ENCODE data around the gene SLC44A1. TPM values are rescaled to one million over a fixed set of nuclear protein-coding genes. Genes with fewer than 3 reads are reported as not detected.

The SLC44A1 gene
- total and polyA plus RNA-seq, 10 of the 15 experiments (the other 5 are each of a cell fraction or from before 2014, with no cell fraction given), result 2.4 to 21.2 (median 12.4) TPM

DNA sequence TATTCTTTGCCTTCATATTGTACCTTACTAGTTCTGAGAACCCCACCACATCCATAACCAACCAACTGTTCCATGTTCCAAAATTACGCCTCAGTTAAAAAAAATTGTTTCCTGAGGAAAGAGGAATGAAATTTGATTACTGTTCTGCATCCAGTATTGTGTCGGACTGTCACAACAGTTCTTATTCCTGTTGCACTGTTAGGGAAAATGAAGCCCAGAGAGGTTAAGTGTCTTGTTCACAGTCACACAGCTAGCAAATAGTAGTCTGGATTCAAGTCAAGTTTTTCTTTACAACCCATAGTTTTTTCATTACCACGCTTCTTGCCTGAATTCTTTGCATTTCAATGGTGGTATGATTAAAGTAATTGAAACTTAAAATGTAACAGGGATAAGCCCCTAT, 207.7 kb downstream of the SLC44A1 start:
- TF ChIP-seq CREB1 (IDR thresholded peaks at IDR 0.05; ENCODE audit: low read depth), result no peak
- TF ChIP-seq RB1 (IDR thresholded peaks at IDR 0.05; ENCODE audit: borderline replicate concordance), result no peak
- TF ChIP-seq CHD2 (IDR thresholded peaks at IDR 0.05; ENCODE audit: borderline replicate concordance, low read depth, low read length), result no peak
- no peak for TF ChIP-seq POLR2AphosphoS2 (IDR thresholded peaks at IDR 0.05; ENCODE audit: low read depth, low read length)
- TF ChIP-seq ATF7 (IDR thresholded peaks at IDR 0.05; ENCODE audit: low read depth), result no peak
- no peak for TF ChIP-seq YY1 (IDR thresholded peaks at IDR 0.05; ENCODE audit: low read depth, low read length)
- TF ChIP-seq CBX5 (IDR thresholded peaks at IDR 0.05; ENCODE audit: low read depth), result no peak
- no peak for TF ChIP-seq DPF2 (IDR thresholded peaks at IDR 0.05)
- no peak for TF ChIP-seq TAF1 (IDR thresholded peaks at IDR 0.05; ENCODE audit: borderline replicate concordance, low read depth, low read length)
- TF ChIP-seq SP1 (IDR thresholded peaks at IDR 0.05; ENCODE audit: low read depth, low read length), result no peak
- no peak for TF ChIP-seq JUNB (IDR thresholded peaks at IDR 0.05)
- no peak for TF ChIP-seq NRF1 (conservative IDR thresholded peaks at IDR 0.05; ENCODE audit: low read depth, low read length)
- no peak for TF ChIP-seq SUZ12 (IDR thresholded peaks at IDR 0.05; ENCODE audit: unreplicated experiment)
- no peak for TF ChIP-seq NFXL1 (IDR thresholded peaks at IDR 0.05; ENCODE audit: borderline replicate concordance)
- TF ChIP-seq, protein P1, sequence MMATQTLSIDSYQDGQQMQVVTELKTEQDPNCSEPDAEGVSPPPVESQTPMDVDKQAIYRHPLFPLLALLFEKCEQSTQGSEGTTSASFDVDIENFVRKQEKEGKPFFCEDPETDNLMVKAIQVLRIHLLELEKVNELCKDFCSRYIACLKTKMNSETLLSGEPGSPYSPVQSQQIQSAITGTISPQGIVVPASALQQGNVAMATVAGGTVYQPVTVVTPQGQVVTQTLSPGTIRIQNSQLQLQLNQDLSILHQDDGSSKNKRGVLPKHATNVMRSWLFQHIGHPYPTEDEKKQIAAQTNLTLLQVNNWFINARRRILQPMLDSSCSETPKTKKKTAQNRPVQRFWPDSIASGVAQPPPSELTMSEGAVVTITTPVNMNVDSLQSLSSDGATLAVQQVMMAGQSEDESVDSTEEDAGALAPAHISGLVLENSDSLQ (IDR thresholded peaks at IDR 0.05), result no peak
- Histone ChIP-seq H3K4me2 (ENCODE audit: control insufficient read depth, insufficient read depth) (no peak overlapping the region), H3K27me3 (replicated peaks in 1 of 2; ENCODE audit: control insufficient read depth in 2 of 2, insufficient read depth in 2 of 2, low read length in 1 of 2) (no peaks in the 10 kb centered on the region), H3K4me3 (no peak overlapping the region), H3K9ac (ENCODE audit: control insufficient read depth, insufficient read depth, low read length) (no peak overlapping the region), H4K20me1 (ENCODE audit: control insufficient read depth, insufficient read depth) (no peaks in the 10 kb centered on the region), H3K36me3 (ENCODE audit: control insufficient read depth in 2 of 2, insufficient read depth in 2 of 2, low read length in 1 of 2) (no peaks in the 10 kb centered on the region), H2AFZ (ENCODE audit: control insufficient read depth, low read depth, low read length) (no peak overlapping the region), H3K27ac (ENCODE audit: control insufficient read depth, insufficient read depth) (no peak overlapping the region), H3K4me1 (ENCODE audit: control insufficient read depth, insufficient read depth, low read length) (no peaks in the 10 kb centered on the region), H3K9me3 (replicated peaks; ENCODE audit: control insufficient read depth, insufficient read depth, low read length) (no peaks in the 10 kb centered on the region; the same call in 1 of the 3 replicates), H3K79me2 (ENCODE audit: control insufficient read depth, insufficient read depth, low read length) (peaks cover 42% of the 10 kb centered on the region)
- intact Hi-C loops (cut with micrococcal nuclease; ENCODE audit: unreplicated experiment), result no loop called here
- POLR2A ChIA-PET, result no interaction called here
- ATAC-seq, result no peak
- 98% methylated on average over 3 of the region's 3 CpGs for whole genome bisulfite sequencing (ENCODE audit: insufficient coverage, insufficient replicate concordance, low lambda C conversion rate, missing lambda C conversion rate)
- CTCF ChIA-PET, result interaction anchor here (1.0 to 1.7 kb wide), 5 partner anchors 9 to 266 kb away, joined by 3 to 5 read pairs (median 3); no protein-coding TSS in a partner anchor
- BruUV-seq (replicated peaks), result no TSS peak
- RAD21 ChIA-PET (ENCODE audit: unreplicated experiment), result no interaction called here
- SMC1A ChIA-PET (ENCODE audit: uncharacterized antibody, unreplicated experiment), result interaction anchor here (0.8 to 3.2 kb wide), 7 partner anchors 9 to 84 kb away, joined by 3 to 13 read pairs (median 8); no protein-coding TSS in a partner anchor
- no peak for FAIRE-seq
- no peak for DNase-seq (ENCODE audit: low read depth, low spot score)
- in situ Hi-C loops (cut with MboI), result no loop called here

All from GM12878 (cell line).